Coronary artery (tissue), 2 donors: ENCODE results near the gene TTC27.

Experiments used
- DNase-seq: peaks from one replicate; pipeline ENCODE4 v3.0.0-alpha.2; 2017; ENCODE audit warnings: low spot score
- H3K27ac ChIP-seq, 2 donors: fragments of 200-600 bp; sonication (generic); one replicate each; pipeline ENCODE4 v1.5.1; 2016 to 2019
- H3K4me3 ChIP-seq: fragments of 200-600 bp; sonication (generic); 2 replicates; pipeline ENCODE4 v1.5.1; 2016; ENCODE audit warnings: mild to moderate bottlenecking, moderate library complexity
- TF ChIP-seq, protein P1 (sequence below): fragments of 200-600 bp; sonication (generic); IDR thresholded peaks from one replicate; pipeline ENCODE4 v1.5.1; 2019; ENCODE audit warnings: antibody characterized with exemption

The TTC27 gene

DNA sequence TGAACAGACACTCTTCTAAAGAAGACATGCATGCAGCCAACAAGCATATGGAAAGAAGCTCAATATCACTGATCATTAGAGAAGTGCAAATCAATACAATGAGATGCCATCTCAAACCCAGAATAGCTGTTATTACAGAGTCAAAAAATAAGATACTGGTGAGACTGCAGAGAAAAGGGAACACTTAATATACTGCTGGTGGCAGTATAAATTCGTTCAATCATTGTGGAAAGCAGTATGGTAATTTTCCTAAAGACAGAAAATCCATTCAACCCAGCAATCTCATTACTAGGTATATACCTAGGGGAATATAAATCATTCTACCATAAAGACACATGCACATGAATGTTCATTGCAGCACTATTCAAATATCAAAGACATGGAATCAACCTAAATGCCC is 202.3 kb downstream of the TTC27 start:
- no peak for DNase-seq
- TF ChIP-seq, protein P1, sequence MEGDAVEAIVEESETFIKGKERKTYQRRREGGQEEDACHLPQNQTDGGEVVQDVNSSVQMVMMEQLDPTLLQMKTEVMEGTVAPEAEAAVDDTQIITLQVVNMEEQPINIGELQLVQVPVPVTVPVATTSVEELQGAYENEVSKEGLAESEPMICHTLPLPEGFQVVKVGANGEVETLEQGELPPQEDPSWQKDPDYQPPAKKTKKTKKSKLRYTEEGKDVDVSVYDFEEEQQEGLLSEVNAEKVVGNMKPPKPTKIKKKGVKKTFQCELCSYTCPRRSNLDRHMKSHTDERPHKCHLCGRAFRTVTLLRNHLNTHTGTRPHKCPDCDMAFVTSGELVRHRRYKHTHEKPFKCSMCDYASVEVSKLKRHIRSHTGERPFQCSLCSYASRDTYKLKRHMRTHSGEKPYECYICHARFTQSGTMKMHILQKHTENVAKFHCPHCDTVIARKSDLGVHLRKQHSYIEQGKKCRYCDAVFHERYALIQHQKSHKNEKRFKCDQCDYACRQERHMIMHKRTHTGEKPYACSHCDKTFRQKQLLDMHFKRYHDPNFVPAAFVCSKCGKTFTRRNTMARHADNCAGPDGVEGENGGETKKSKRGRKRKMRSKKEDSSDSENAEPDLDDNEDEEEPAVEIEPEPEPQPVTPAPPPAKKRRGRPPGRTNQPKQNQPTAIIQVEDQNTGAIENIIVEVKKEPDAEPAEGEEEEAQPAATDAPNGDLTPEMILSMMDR, result no peak
- Histone ChIP-seq H3K4me3 (no peak overlapping the region), H3K27ac (no peak overlapping the region)

DNA sequence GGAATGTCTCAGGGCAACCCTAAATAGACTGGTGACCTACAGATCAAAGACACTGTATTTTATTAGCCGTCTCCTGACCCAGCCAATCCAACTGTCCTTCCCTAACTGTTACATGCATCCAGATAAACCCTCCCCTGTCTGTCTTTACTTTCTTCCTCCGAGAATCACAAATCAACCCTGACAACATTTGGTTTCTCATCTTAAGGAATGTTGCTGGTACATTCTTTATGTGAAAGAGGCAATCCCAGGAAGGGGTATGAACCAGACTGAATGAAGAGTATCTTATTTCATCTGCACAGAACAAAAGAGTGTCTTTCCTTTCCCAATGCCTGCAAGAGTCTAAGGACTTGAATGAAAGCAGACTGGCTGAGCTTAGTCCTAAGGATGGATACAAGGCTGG is 205.0 kb downstream of the TTC27 start:
- no peak for DNase-seq
- Histone ChIP-seq H3K4me3 (no peak overlapping the region), H3K27ac (no peak overlapping the region)
- TF ChIP-seq, protein P1, result no peak

DNA sequence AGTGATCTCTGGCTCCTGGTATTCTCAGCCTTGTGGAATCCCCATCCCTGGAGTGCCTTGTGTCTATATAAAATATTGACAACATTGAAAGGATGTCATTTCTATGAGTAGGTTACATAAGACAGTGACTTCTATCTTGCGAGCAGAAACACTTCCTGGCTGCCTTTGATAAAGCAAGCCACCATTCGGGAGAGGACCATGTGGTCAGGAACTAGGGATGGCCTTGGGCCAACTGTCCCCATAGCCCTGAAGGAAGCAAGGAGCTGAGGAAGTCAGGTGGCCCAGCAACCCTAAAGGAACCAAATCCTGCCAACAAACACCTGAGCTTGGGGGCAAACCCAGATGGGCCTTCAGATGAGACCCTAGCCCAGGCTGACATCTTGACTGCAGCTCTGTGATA is 205.9 kb downstream of the TTC27 start:
- no peak overlapping the region for H3K4me3 ChIP-seq
- TF ChIP-seq, protein P1, result no peak
- no peak overlapping the region for H3K27ac ChIP-seq
- no peak for DNase-seq

DNA sequence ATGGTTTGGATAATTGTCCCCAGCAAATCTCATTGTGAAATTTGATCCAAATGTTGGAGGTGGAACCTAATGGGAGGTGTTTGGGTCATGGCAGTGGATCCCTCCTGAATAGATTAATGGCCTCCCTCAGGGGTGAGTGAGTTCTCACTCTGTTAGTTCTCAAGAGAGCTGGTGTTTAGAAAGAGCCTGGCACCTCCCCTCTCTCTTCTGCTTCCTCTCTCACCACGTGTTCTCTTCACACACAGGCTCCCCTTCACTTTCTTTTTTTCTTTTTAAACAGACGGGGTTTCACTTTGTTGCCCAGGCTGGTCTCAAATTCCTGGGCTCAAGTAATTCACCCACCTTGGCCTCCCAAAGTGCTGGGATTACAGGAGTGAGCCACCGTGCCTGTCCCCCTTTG is 207.3 kb downstream of the TTC27 start:
- no peak overlapping the region for H3K4me3 ChIP-seq
- no peak for DNase-seq
- TF ChIP-seq, protein P1, result no peak
- H3K27ac ChIP-seq, result no peak overlapping the region

DNA sequence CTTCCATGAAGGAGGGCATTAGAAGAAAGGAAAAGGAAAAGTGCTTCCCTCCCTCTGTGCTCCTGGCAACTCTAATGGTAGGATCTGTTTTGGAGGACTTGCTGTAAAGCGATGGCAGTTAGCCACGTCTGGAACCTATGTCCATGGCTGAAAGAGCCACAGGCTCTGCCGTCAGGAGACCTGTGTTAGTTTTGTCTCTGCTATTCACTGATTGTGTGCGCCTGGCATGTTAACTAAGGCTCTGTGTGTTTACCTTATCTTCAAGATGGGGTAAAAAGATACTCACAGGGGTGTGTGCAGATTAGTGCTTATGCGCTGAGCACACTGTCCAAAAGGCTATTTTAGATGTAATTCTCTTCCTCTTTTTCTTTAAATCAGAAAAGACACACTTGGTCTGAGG is 209.1 kb downstream of the TTC27 start:
- Histone ChIP-seq H3K4me3 (no peak overlapping the region), H3K27ac (no peak overlapping the region)
- DNase-seq, result no peak
- TF ChIP-seq, protein P1, result no peak

DNA sequence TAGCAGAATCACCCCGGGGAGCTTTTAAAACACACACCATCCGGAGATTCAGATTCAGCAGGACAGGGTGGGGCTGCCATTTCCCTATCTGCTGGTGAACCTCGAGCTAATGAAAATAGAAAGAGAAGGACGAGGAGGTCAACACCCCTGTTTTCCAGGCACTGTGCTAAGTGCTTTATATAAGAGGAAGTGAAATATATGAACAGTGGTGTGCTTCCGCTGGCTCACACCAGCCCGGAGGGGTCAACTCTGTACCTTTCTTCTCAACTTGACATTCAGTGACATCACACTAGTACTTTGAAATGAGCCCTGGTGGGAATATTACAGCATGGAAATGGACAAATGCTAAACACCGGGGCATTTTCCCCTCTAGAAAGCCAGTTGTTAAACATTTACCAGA is 210.6 kb downstream of the TTC27 start:
- no peak overlapping the region for H3K4me3 ChIP-seq
- TF ChIP-seq, protein P1, result no peak
- H3K27ac ChIP-seq, result no peak overlapping the region
- DNase-seq, result no peak

DNA sequence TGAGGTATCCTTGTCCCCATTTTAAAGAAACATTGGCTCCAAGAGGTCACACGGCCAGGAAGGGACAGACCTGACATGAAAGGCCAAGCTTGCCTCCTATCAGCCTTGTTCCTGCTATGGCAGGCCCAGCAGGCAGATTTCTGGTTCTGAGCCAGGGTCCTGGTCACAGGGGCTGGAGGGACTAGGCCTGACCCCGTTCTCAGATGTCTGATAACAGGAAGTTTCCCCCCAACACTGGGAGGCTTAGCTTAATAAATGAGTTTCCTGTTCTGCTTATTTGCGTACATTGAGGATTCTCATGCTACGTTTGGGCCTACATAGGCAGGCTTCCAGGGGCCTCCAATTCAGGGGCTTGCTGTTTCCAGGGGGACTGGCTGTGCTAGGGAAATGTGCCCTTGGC is 211.1 kb downstream of the TTC27 start:
- TF ChIP-seq, protein P1, result no peak
- DNase-seq, result no peak
- Histone ChIP-seq H3K27ac (no peak overlapping the region), H3K4me3 (no peak overlapping the region)
